ENCODE data around the gene MARF1. TPM values are rescaled to one million over a fixed set of nuclear protein-coding genes. Genes with fewer than 3 reads are reported as not detected.
A peak's percentile ranks its signal among the peaks of the same experiment; 100 is the strongest.
"Not testable (repeated sequence)": the region's sequence is repeated elsewhere in the genome, so short reads cannot be mapped to it uniquely, and the experiment has no call there.

MARF1 gene
- polyA plus RNA-seq, 1 donor (not counting 4 experiments of a cell fraction or from before 2014, with no cell fraction given) = 12.5 TPM

GRCh38 chr16:15650019-15650697 lies 7.2 kb upstream of the MARF1 start, which contains the start of gene NDE1:
TSS of gene NDE1 (plus strand) at chr16:15650245. CDS start at chr16:15664779, 14,534 bp downstream.
- dilution Hi-C loops (cut with MboI; ENCODE audit: extremely low pct_ligation_motif_present, low sequenced_read_pairs) = no loop called here
- no peak for FAIRE-seq
- Histone ChIP-seq H3K4me1 (ENCODE audit: control insufficient read depth, extremely low read depth, insufficient read depth, low read length) (peaks cover 46% of the 10 kb centered on the region), H4K20me1 (ENCODE audit: control insufficient read depth, extremely low read depth, insufficient read depth, low read length) (peaks cover 10% of the 10 kb centered on the region), H3K27me3 (ENCODE audit: control insufficient read depth, extremely low read depth, insufficient read depth, low read length) (no peaks in the 10 kb centered on the region), H3K4me3 (ENCODE audit: control insufficient read depth in 2 of 3, extremely low read depth in 1 of 3, insufficient read depth in 2 of 3, low read depth in 1 of 3, low read length in 3 of 3) (peak within 1 kb of the TSS; percentile 83 to 98 (median 96)), H3K9me1 (ENCODE audit: control insufficient read depth, extremely low read depth, insufficient read depth, low read length) (peaks cover 3% of the 10 kb centered on the region), H3K9me3 (ENCODE audit: control insufficient read depth, low read depth, low read length) (no peaks in the 10 kb centered on the region), H3K4me2 (ENCODE audit: control insufficient read depth, extremely low read depth, insufficient read depth, low read depth, low read length) (peak within 1 kb of the TSS; percentile 94), H3K36me3 (ENCODE audit: control insufficient read depth in 2 of 2, extremely low read depth in 1 of 2, insufficient read depth in 2 of 2, low read length in 2 of 2) (peaks cover 3 to 18% of the 10 kb centered on the region in 2 experiments), H2AFZ (ENCODE audit: control insufficient read depth, low read length) (peak within 1 kb of the TSS; percentile 80), H3K9ac (ENCODE audit: control insufficient read depth, extremely low read depth, insufficient read depth, low read length) (peak within 1 kb of the TSS; percentile 97), H3K27ac (ENCODE audit: control insufficient read depth, insufficient read depth, low read length) (peak within 1 kb of the TSS; percentile 88), H3K79me2 (ENCODE audit: control insufficient read depth, insufficient read depth, low read length) (peaks cover 50% of the 10 kb centered on the region)
- TF ChIP-seq CTCF (optimal IDR thresholded peaks at IDR 0.05 in 1 of 3, IDR thresholded peaks at IDR 0.05 in 1 of 3, conservative IDR thresholded peaks at IDR 0.05 in 1 of 3; ENCODE audit: extremely low read depth in 1 of 3, insufficient read depth in 2 of 3, low read length in 3 of 3) (no peak), EZH2 (IDR thresholded peaks at IDR 0.05; ENCODE audit: low read length) (no peak)
- no peak for DNase-seq (ENCODE audit: low read depth, low spot score)

- Histone ChIP-seq H3K9ac (ENCODE audit: control insufficient read depth, extremely low read depth, insufficient read depth, low read length) (peak overlapping the region; percentile 97), H2AFZ (ENCODE audit: control insufficient read depth, low read length) (peak overlapping the region; percentile 80), H4K20me1 (ENCODE audit: control insufficient read depth, extremely low read depth, insufficient read depth, low read length) (peaks cover 10% of the 10 kb centered on the region), H3K79me2 (ENCODE audit: control insufficient read depth, insufficient read depth, low read length) (peaks cover 45% of the 10 kb centered on the region), H3K4me1 (ENCODE audit: control insufficient read depth, extremely low read depth, insufficient read depth, low read length) (peaks cover 50% of the 10 kb centered on the region), H3K4me2 (ENCODE audit: control insufficient read depth, extremely low read depth, insufficient read depth, low read depth, low read length) (peak overlapping the region; percentile 93), H3K9me1 (ENCODE audit: control insufficient read depth, extremely low read depth, insufficient read depth, low read length) (peaks cover 3% of the 10 kb centered on the region), H3K27me3 (ENCODE audit: control insufficient read depth, extremely low read depth, insufficient read depth, low read length) (no peaks in the 10 kb centered on the region), H3K9me3 (ENCODE audit: control insufficient read depth, low read depth, low read length) (no peaks in the 10 kb centered on the region), H3K27ac (ENCODE audit: control insufficient read depth, insufficient read depth, low read length) (peak overlapping the region; percentile 82), H3K4me3 (ENCODE audit: control insufficient read depth in 2 of 3, extremely low read depth in 1 of 3, insufficient read depth in 2 of 3, low read depth in 1 of 3, low read length in 3 of 3) (peak overlapping the region; percentile 13 to 65 (median 51)), H3K36me3 (ENCODE audit: control insufficient read depth in 2 of 2, extremely low read depth in 1 of 2, insufficient read depth in 2 of 2, low read length in 2 of 2) (peaks cover 2 to 14% of the 10 kb centered on the region in 2 experiments)
- TF ChIP-seq EZH2 (IDR thresholded peaks at IDR 0.05; ENCODE audit: low read length) (no peak), CTCF (optimal IDR thresholded peaks at IDR 0.05 in 1 of 3, IDR thresholded peaks at IDR 0.05 in 1 of 3, conservative IDR thresholded peaks at IDR 0.05 in 1 of 3; ENCODE audit: extremely low read depth in 1 of 3, insufficient read depth in 2 of 3, low read length in 3 of 3) (no peak)
- DNase-seq (ENCODE audit: low read depth, low spot score) (no peak), FAIRE-seq (no peak)
- dilution Hi-C loops (cut with MboI; ENCODE audit: extremely low pct_ligation_motif_present, low sequenced_read_pairs) = no loop called here
These were observed 6.7 kb upstream of the MARF1 start for GRCh38 chr16:15649727-15650018.

- FAIRE-seq; H4K20me1 ChIP-seq (ENCODE audit: control insufficient read depth, extremely low read depth, insufficient read depth, low read length); dilution Hi-C loops (cut with MboI; ENCODE audit: extremely low pct_ligation_motif_present, low sequenced_read_pairs); DNase-seq (ENCODE audit: low read depth, low spot score); H3K9me1 ChIP-seq (ENCODE audit: control insufficient read depth, extremely low read depth, insufficient read depth, low read length); H3K27me3 ChIP-seq (ENCODE audit: control insufficient read depth, extremely low read depth, insufficient read depth, low read length); H3K9me3 ChIP-seq (ENCODE audit: control insufficient read depth, low read depth, low read length): not testable (repeated sequence)
- peaks cover 53% of the 10 kb centered on the region for H3K4me1 ChIP-seq (ENCODE audit: control insufficient read depth, extremely low read depth, insufficient read depth, low read length)
- H3K4me3 ChIP-seq (ENCODE audit: control insufficient read depth in 2 of 3, extremely low read depth in 1 of 3, insufficient read depth in 2 of 3, low read depth in 1 of 3, low read length in 3 of 3) = peak overlapping the region in 1 of 3 experiments; percentile 65
- peak overlapping the region; percentile 82 for H3K27ac ChIP-seq (ENCODE audit: control insufficient read depth, insufficient read depth, low read length)
- H3K79me2 ChIP-seq (ENCODE audit: control insufficient read depth, insufficient read depth, low read length) = peaks cover 42% of the 10 kb centered on the region
- peak overlapping the region; percentile 93 for H3K4me2 ChIP-seq (ENCODE audit: control insufficient read depth, extremely low read depth, insufficient read depth, low read depth, low read length)
- H3K9ac ChIP-seq (ENCODE audit: control insufficient read depth, extremely low read depth, insufficient read depth, low read length) = peak overlapping the region; percentile 97
- H3K36me3 ChIP-seq (ENCODE audit: control insufficient read depth in 2 of 2, extremely low read depth in 1 of 2, insufficient read depth in 2 of 2, low read length in 2 of 2) = peaks cover 0 to 11% of the 10 kb centered on the region in 2 experiments
- peak overlapping the region; percentile 80 for H2AFZ ChIP-seq (ENCODE audit: control insufficient read depth, low read length)
These were observed 6.4 kb upstream of the MARF1 start for GRCh38 chr16:15649311-15649710.
